GM18519 (cell line): Measurements from ENCODE around the gene TASL.
"Not testable (repeated sequence)": the region's sequence is repeated elsewhere in the genome, so short reads cannot be mapped to it uniquely, and the experiment has no call there.

Experiments used
- ATAC-seq: cut with Tn5 transposase; IDR thresholded peaks from one replicate; pipeline ENCODE4 v1.9.1; 2021; ENCODE audit warnings: mild to moderate bottlenecking, moderate library complexity; ENCODE audit not compliant: unreplicated experiment, low FRiP score

TASL gene

GRCh38 chrX:30582664-30583063 is 5.1 kb upstream of the TASL start:
- ATAC-seq: no peak

- ATAC-seq: no peak
Measured at GRCh38 chrX:30580641-30581040, 3.1 kb upstream of the TASL start.

- ATAC-seq: no peak
Measured at GRCh38 chrX:30576881-30577280, 685 bp downstream of the TASL start.

GRCh38 chrX:30573125-30573524 is 4.4 kb downstream of the TASL start:
- no peak for ATAC-seq

GRCh38 chrX:30572678-30573077 is 4.9 kb downstream of the TASL start:
- ATAC-seq: no peak

GRCh38 chrX:30572004-30572403 is 5.6 kb downstream of the TASL start:
- no peak for ATAC-seq

GRCh38 chrX:30570505-30570904 is 7.1 kb downstream of the TASL start:
- ATAC-seq: no peak

- ATAC-seq: no peak
Measured at GRCh38 chrX:30568136-30568535, 9.4 kb downstream of the TASL start.

- ATAC-seq: not testable (repeated sequence)
Measured at GRCh38 chrX:30563070-30563469, 14.5 kb downstream of the TASL start.

- no peak for ATAC-seq
Measured at GRCh38 chrX:30561191-30561590, 16.4 kb downstream of the TASL start.

GRCh38 chrX:30538271-30538670 is 39.3 kb downstream of the TASL start:
- ATAC-seq: peak; percentile 73

GRCh38 chrX:30533835-30534234 is 43.7 kb downstream of the TASL start:
- ATAC-seq: no peak

- no peak for ATAC-seq
Measured at GRCh38 chrX:30533266-30533665, 44.3 kb downstream of the TASL start.

- ATAC-seq: no peak
Measured at GRCh38 chrX:30530606-30531005, 47.0 kb downstream of the TASL start.

- ATAC-seq: no peak
Measured at GRCh38 chrX:30525732-30526131, 51.8 kb downstream of the TASL start.

- ATAC-seq: no peak
Measured at GRCh38 chrX:30521440-30522182, 56.0 kb downstream of the TASL start.

GRCh38 chrX:30513284-30513683 is 64.3 kb downstream of the TASL start:
- ATAC-seq: no peak
